ENCODE data around the gene HUNK. TPM values are rescaled to one million over a fixed set of nuclear protein-coding genes. Genes with fewer than 3 reads are reported as not detected.

The HUNK gene
- total and polyA plus RNA-seq, 2 of the 8 experiments (the other 6 are each of a cell fraction or from before 2014, with no cell fraction given): 1.9 to 10.2 TPM

GRCh38 chr21:31910074-31910470, 37.3 kb downstream of the HUNK start:
- peaks cover 5% of the 10 kb centered on the region; the same call in 1 of the 2 replicates for H3K23me2 ChIP-seq (ENCODE audit: low read depth, low read length)
- H3K4me2 ChIP-seq (ENCODE audit: insufficient read depth in 1 of 2, low read depth in 2 of 2, low read length in 2 of 2): peak overlapping the region; percentile 59 to 79; a peak in 3 of 4 replicates
- H3K27ac ChIP-seq (ENCODE audit: low read depth, low read length): no peak overlapping the region
- no peaks in the 10 kb centered on the region for H3K79me1 ChIP-seq (ENCODE audit: low read depth, low read length)
- no peaks in the 10 kb centered on the region for H4K20me1 ChIP-seq (replicated peaks in 1 of 2; ENCODE audit: control insufficient read depth in 1 of 2, insufficient read depth in 2 of 2, low read length in 2 of 2)
- H3K36me3 ChIP-seq (ENCODE audit: control insufficient read depth in 2 of 4, insufficient read depth in 4 of 4, low read length in 3 of 4): no peaks in the 10 kb centered on the region
- H4K8ac ChIP-seq (ENCODE audit: extremely low read depth, insufficient read depth, low read length): no peak overlapping the region
- peak overlapping the region; percentile 80; the same call in 1 of the 2 replicates for H2BK12ac ChIP-seq (ENCODE audit: low read depth, low read length)
- no peak overlapping the region; the same call in 1 of the 2 replicates for H3K18ac ChIP-seq (ENCODE audit: extremely low read depth, low read length)
- no peak overlapping the region for H2AFZ ChIP-seq (ENCODE audit: low read length)
- no peak overlapping the region for H3K23ac ChIP-seq (ENCODE audit: insufficient read length)
- H3K4me1 ChIP-seq (replicated peaks in 1 of 4; ENCODE audit: control insufficient read depth in 3 of 4, insufficient read depth in 4 of 4, low read length in 3 of 4): peaks cover 12 to 31% (median 22%) of the 10 kb centered on the region in 4 experiments
- WGBS, 2 experiments (ENCODE audit: extremely low coverage in 1 of 2, insufficient coverage in 1 of 2, insufficient read length in 1 of 2, insufficient replicate concordance in 2 of 2, low coverage in 1 of 2, low lambda C conversion rate in 2 of 2, missing lambda C conversion rate in 1 of 2): 76% methylated on average over 2 of the region's 2 CpGs; no CpG with 5 or more reads in 1 of the 2 experiments
- H3K4ac ChIP-seq (replicated peaks; ENCODE audit: insufficient read length, low read depth, low read length): no peak overlapping the region
- peaks cover 0 to 5% of the 10 kb centered on the region in 2 experiments; a peak in 1 of 4 replicates for H3K79me2 ChIP-seq (ENCODE audit: control insufficient read depth in 1 of 2, insufficient read depth in 2 of 2, low read length in 2 of 2)
- H3K9ac ChIP-seq (replicated peaks in 1 of 4; ENCODE audit: extremely low read depth in 1 of 4, low read depth in 3 of 4, low read length in 3 of 4): no peak overlapping the region
- TF ChIP-seq SIRT6 (IDR thresholded peaks at IDR 0.05; ENCODE audit: low read length) (no peak), CBX5 (IDR thresholded peaks at IDR 0.05; ENCODE audit: low read depth, low read length) (no peak), CEBPB (IDR thresholded peaks at IDR 0.05; ENCODE audit: low read depth, low read length) (no peak), HDAC2 (IDR thresholded peaks at IDR 0.05; ENCODE audit: borderline replicate concordance in 1 of 2, low read depth in 2 of 2, low read length in 2 of 2) (no peak), TCF12 (IDR thresholded peaks at IDR 0.05; ENCODE audit: low read depth, low read length) (no peak), SP1 (IDR thresholded peaks at IDR 0.05; ENCODE audit: low read depth, low read length) (no peak), YY1 (IDR thresholded peaks at IDR 0.05; ENCODE audit: low read depth, low read length) (no peak)
- POLR2A ChIA-PET (ENCODE audit: partially characterized antibody): interaction anchor here (0.6 kb wide), 1 partner anchor 47 kb away, joined by 3 read pairs; no protein-coding TSS in a partner anchor
- FAIRE-seq (no peak), DNase-seq (ENCODE audit: low read depth in 1 of 2, low spot score in 2 of 2) (no peak)
- no peak overlapping the region for H3K14ac ChIP-seq (ENCODE audit: insufficient read length)
- H3K27me3 ChIP-seq (replicated peaks in 1 of 4; ENCODE audit: control insufficient read depth in 3 of 4, extremely low read depth in 1 of 4, insufficient read depth in 3 of 4, low read length in 3 of 4): no peaks in the 10 kb centered on the region
- H2BK20ac ChIP-seq (ENCODE audit: low read length): no peak overlapping the region
- H2BK15ac ChIP-seq (ENCODE audit: low read length): no peak overlapping the region
- CTCF ChIA-PET (ENCODE audit: partially characterized antibody): no interaction called here
- H2BK120ac ChIP-seq (replicated peaks; ENCODE audit: low read depth, low read length): no peak overlapping the region
- H2BK5ac ChIP-seq (ENCODE audit: low read depth, low read length): no peak overlapping the region
- no peaks in the 10 kb centered on the region for H3K9me3 ChIP-seq (ENCODE audit: insufficient read depth in 2 of 2, low read depth in 1 of 2, low read length in 1 of 2)
- H2AK5ac ChIP-seq (ENCODE audit: low read depth, low read length): peak overlapping the region; percentile 24; the same call in 1 of the 2 replicates
- H3K4me3 ChIP-seq (ENCODE audit: extremely low read depth in 1 of 4, insufficient read depth in 2 of 4, low read depth in 3 of 4, low read length in 4 of 4): peak overlapping the region in 1 of 4 experiments; percentile 46; a peak in 3 of 8 replicates
- H4K5ac ChIP-seq (ENCODE audit: insufficient read length, low read depth, low read length): no peak overlapping the region
- no peak overlapping the region for H3K56ac ChIP-seq (replicated peaks; ENCODE audit: insufficient read length, low read depth, low read length)
- H4K91ac ChIP-seq (replicated peaks; ENCODE audit: insufficient read length, low read length): no peak overlapping the region
